ENCODE data around the gene SLC44A2.

Gene SLC44A2

DNA sequence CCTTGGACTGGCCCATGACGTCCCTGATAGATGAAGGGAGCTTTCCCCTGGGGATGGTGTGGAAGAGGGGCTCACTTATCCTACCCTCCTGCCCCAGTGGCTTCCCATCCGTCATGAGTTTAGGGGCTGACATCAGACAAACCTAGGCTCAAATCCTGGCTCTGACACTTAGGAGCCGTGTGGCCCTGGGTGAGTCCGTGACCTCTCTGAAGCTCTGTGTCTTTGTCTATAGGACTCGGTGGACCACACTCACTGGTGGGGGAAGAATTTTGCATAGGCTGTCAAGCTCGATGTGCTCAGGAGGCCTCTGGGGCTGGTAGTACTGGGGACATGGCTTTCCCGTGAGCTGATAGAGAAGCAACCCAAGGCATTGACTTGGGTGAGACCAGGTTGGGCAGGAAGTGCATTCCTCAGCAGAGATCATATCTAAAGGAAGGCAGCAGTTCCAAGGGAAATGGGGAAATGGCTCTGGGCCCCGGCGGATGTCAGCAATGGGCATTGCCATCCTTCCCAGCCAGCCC is 20.8 kb upstream of the SLC44A2 start:
- DNase-seq, result no peak
- H3K27me3 ChIP-seq, result peaks cover 10% of the 10 kb centered on the region
- TF ChIP-seq, protein P1, sequence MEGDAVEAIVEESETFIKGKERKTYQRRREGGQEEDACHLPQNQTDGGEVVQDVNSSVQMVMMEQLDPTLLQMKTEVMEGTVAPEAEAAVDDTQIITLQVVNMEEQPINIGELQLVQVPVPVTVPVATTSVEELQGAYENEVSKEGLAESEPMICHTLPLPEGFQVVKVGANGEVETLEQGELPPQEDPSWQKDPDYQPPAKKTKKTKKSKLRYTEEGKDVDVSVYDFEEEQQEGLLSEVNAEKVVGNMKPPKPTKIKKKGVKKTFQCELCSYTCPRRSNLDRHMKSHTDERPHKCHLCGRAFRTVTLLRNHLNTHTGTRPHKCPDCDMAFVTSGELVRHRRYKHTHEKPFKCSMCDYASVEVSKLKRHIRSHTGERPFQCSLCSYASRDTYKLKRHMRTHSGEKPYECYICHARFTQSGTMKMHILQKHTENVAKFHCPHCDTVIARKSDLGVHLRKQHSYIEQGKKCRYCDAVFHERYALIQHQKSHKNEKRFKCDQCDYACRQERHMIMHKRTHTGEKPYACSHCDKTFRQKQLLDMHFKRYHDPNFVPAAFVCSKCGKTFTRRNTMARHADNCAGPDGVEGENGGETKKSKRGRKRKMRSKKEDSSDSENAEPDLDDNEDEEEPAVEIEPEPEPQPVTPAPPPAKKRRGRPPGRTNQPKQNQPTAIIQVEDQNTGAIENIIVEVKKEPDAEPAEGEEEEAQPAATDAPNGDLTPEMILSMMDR (IDR thresholded peaks at IDR 0.05; ENCODE audit: low read depth, low read length), result no peak
- H3K9me3 ChIP-seq, result no peaks in the 10 kb centered on the region
- no peaks in the 10 kb centered on the region for H3K36me3 ChIP-seq
- H3K4me3 ChIP-seq (ENCODE audit: low read depth, low read length), result no peak overlapping the region
- peaks cover 5% of the 10 kb centered on the region for H3K4me1 ChIP-seq

DNA sequence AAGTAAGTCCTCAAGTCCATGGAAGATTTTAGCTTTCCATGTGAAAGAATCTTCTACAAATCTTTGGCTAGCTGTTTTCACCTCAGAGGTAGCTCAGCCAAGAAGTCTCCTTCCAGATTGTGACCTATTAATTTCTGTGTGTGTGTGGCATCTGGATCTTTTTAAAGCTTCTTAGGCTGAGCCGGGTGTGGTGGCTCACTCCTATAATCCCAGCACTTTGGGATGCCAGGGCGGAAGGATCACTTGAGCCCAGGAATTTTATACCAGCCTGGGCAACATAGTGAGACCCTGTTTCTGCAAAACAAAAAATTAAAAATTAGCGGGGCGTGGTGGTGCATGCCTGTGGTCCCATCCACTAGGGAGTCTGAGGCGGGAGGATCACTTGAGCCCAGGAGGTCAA is 13.4 kb upstream of the SLC44A2 start:
- TF ChIP-seq, protein P1 (IDR thresholded peaks at IDR 0.05; ENCODE audit: low read depth, low read length), result no peak
- Histone ChIP-seq H3K4me3 (ENCODE audit: low read depth, low read length) (no peak overlapping the region), H3K9me3 (no peaks in the 10 kb centered on the region), H3K4me1 (no peaks in the 10 kb centered on the region), H3K36me3 (no peaks in the 10 kb centered on the region), H3K27me3 (no peaks in the 10 kb centered on the region)
- DNase-seq, result no peak

DNA sequence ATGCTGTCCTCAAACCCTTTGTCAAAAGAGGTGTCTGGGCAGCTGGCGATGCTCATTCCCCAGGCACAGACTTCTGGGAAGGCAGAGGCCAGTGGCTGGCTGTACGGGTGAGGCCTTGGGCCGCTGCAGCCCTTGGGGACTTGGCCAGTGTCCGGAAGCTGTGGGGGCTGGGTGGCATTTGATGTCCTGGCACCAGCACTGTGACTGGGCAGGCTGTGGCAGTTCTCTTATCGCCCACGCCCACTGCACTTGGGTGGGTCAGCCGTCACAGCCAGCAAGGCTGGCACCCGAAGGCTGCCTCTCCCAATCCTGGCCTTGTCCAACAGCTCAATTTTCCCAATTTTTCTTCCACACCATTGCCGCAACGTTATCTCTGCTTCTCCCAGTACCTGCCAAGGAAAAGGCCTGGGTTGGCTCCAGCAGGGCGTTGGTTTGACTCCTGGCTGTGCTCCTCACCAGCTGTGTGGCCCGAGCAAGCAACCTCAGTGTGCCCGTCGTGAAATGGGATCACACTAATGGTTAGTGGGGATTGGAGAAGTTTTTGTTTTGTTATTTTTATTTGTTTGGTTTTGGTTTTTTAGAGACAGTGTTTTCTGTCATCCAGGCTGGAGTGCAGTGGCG is 12.7 kb upstream of the SLC44A2 start:
- Histone ChIP-seq H3K9me3 (no peaks in the 10 kb centered on the region), H3K27me3 (no peaks in the 10 kb centered on the region), H3K4me3 (ENCODE audit: low read depth, low read length) (no peak overlapping the region), H3K36me3 (no peaks in the 10 kb centered on the region), H3K4me1 (no peaks in the 10 kb centered on the region)
- no peak for DNase-seq
- TF ChIP-seq, protein P1 (IDR thresholded peaks at IDR 0.05; ENCODE audit: low read depth, low read length), result no peak

DNA sequence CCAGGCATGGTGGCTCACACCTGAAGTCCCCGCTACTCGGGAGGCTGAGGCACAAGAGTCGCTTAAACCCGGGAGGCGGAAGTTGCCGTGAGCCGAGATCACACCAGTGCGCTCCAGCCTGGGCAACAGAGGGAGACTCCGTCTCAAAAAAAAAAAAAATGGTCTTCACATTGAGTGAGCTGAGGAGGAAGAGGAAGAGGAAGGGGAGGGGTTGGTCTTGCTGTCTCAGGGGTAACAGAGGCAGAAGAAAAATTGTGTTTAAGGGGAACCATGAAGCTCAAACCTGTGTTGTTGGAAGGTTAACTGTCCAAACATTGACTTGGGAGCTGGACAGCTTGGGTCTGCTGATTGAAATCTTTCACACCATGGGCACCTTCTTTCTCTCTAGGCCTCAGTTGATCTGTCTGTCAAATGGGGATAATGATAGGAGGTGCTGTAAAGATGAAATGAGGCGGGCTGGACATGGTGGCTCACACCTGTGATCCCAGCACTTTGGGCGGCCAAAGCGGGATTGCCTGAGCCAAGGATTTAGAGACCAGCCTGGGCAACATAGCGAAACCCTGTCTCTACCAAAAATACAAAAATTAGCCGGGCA is 9.8 kb upstream of the SLC44A2 start:
- no peak for DNase-seq
- TF ChIP-seq, protein P1 (IDR thresholded peaks at IDR 0.05; ENCODE audit: low read depth, low read length), result no peak
- H3K9me3 ChIP-seq, result no peaks in the 10 kb centered on the region
- no peak overlapping the region for H3K4me3 ChIP-seq (ENCODE audit: low read depth, low read length)
- H3K4me1 ChIP-seq, result no peaks in the 10 kb centered on the region
- no peaks in the 10 kb centered on the region for H3K36me3 ChIP-seq
- no peaks in the 10 kb centered on the region for H3K27me3 ChIP-seq

DNA sequence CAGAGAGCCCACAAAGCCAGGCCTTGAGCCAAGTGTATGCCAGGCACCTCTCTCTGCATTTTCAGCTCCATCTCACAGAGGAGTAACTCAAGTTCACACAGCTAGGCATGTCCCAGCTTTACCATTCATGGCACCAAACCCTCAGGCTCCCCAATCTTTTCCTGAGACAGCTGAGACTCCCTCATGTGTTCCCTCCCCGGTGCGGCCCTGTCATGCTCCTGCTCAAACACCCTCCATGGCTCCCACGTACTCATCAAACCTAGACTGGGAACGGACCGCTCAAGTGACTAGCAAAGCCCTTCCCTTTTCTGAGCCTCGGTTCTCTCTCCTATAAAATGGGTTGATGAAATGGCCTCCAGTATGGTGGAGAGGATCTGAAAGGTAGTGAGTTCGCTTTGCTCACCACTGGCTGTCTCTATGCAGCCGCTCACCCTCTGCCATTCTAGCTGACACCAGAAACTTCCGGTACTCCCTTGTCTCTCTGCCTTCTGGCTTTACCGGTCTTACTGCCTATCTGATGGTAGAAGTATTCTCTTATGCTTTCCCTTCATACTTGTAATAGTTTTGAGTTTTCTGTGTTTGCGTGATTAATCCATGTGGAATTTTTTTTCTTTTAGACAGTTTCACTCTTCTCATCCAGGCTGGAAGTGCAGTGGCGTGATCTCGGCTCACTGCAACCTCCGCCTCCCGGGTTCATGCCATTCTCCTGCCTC is 7.8 kb upstream of the SLC44A2 start:
- Histone ChIP-seq H3K4me1 (no peaks in the 10 kb centered on the region), H3K4me3 (ENCODE audit: low read depth, low read length) (no peak overlapping the region), H3K36me3 (no peaks in the 10 kb centered on the region), H3K27me3 (no peaks in the 10 kb centered on the region), H3K9me3 (no peaks in the 10 kb centered on the region)
- TF ChIP-seq, protein P1 (IDR thresholded peaks at IDR 0.05; ENCODE audit: low read depth, low read length), result no peak
- DNase-seq, result no peak

DNA sequence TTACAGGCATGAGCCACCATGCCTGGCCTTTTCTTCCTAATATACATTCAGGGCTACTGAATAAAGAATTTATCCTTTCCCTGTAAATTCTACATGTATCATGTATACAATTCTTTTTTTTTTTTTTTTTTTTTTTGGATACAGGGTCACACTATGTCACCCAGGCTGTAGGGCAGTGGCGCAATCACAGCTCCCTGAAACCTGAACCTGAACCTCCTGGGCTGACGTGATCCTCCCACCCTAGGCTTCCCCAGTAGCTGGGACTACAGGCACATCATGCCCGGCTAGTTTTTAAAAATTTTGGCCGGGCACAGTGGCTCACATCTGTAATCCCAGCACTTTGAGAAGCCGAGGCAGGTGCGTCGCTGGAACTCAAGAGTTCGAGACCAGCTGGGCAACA is 6.5 kb upstream of the SLC44A2 start:
- Histone ChIP-seq H3K9me3 (no peaks in the 10 kb centered on the region), H3K27me3 (no peaks in the 10 kb centered on the region), H3K36me3 (no peaks in the 10 kb centered on the region), H3K4me3 (ENCODE audit: low read depth, low read length) (no peak overlapping the region), H3K4me1 (no peaks in the 10 kb centered on the region)
- DNase-seq, result no peak
- TF ChIP-seq, protein P1 (IDR thresholded peaks at IDR 0.05; ENCODE audit: low read depth, low read length), result no peak
